Keratinocyte (primary cell): Measurements from ENCODE around the gene RBM47. TPM values are rescaled to one million over a fixed set of nuclear protein-coding genes. Genes with fewer than 3 reads are reported as not detected.
"Not testable (repeated sequence)": the region's sequence is repeated elsewhere in the genome, so short reads cannot be mapped to it uniquely, and the experiment has no call there.

ENCODE experiments used
- DNase-seq: peaks from one replicate; pipeline ENCODE4 v3.0.0-alpha.2; 2011; ENCODE audit warnings: low read depth, missing footprints, low spot score
- FAIRE-seq: peaks from 2 replicates; lab custom pipeline; 2011; peaks lifted over from hg19 to GRCh38; lab: Jason Lieb, UNC
- H2AFZ ChIP-seq: 2 replicates; pipeline ENCODE4 v1.6.0; 2012; ENCODE audit warnings: low read length, control low read depth, inconsistent platforms; ENCODE audit not compliant: control insufficient read depth
- H3K27ac ChIP-seq: 2 replicates; pipeline ENCODE4 v1.5.1; 2011; ENCODE audit warnings: low read length; ENCODE audit not compliant: control insufficient read depth, insufficient read depth
- H3K27me3 ChIP-seq: 3 replicates; pipeline ENCODE4 v1.6.0; 2011; ENCODE audit warnings: low read length; ENCODE audit not compliant: control insufficient read depth, insufficient read depth; ENCODE audit errors: extremely low read depth
- H3K36me3 ChIP-seq, 2 experiments: 2 replicates in 1 of 2; 3 replicates in 1 of 2; pipeline ENCODE4 v1.5.1; 2011; ENCODE audit warnings: low read length in 2 of 2, mild to moderate bottlenecking in 1 of 2; ENCODE audit not compliant: control insufficient read depth in 2 of 2, insufficient read depth in 2 of 2; ENCODE audit errors: extremely low read depth in 1 of 2
- H3K4me1 ChIP-seq: 3 replicates; pipeline ENCODE4 v1.5.1; 2011; ENCODE audit warnings: low read length; ENCODE audit not compliant: control insufficient read depth, insufficient read depth; ENCODE audit errors: extremely low read depth
- H3K4me2 ChIP-seq: 3 replicates; pipeline ENCODE4 v1.6.0; 2011; ENCODE audit warnings: low read depth, low read length; ENCODE audit not compliant: control insufficient read depth, insufficient read depth; ENCODE audit errors: extremely low read depth
- H3K4me3 ChIP-seq, 3 experiments: fragments of 200-600 bp in 1 of 3; sonication (generic) in 1 of 3; 2 replicates in 2 of 3; 3 replicates in 1 of 3; pipeline ENCODE4 v1.5.1; 2011 to 2016; ENCODE audit warnings: low read length in 3 of 3, mild to moderate bottlenecking in 3 of 3, control low read depth in 2 of 3, inconsistent platforms in 1 of 3, low read depth in 1 of 3, mixed read lengths in 1 of 3, mixed run types in 1 of 3, moderate library complexity in 1 of 3; ENCODE audit not compliant: control insufficient read depth in 2 of 3, insufficient read depth in 2 of 3; ENCODE audit errors: extremely low read depth in 1 of 3
- H3K79me2 ChIP-seq: 2 replicates; pipeline ENCODE4 v1.6.0; 2012; ENCODE audit warnings: low read length; ENCODE audit not compliant: control insufficient read depth, insufficient read depth
- H3K9ac ChIP-seq: 3 replicates; pipeline ENCODE4 v1.6.0; 2011; ENCODE audit warnings: low read length; ENCODE audit not compliant: control insufficient read depth, insufficient read depth; ENCODE audit errors: extremely low read depth
- H3K9me1 ChIP-seq: 3 replicates; pipeline ENCODE4 v1.6.0; 2011; ENCODE audit warnings: low read length; ENCODE audit not compliant: control insufficient read depth, insufficient read depth; ENCODE audit errors: extremely low read depth
- H3K9me3 ChIP-seq: 2 replicates; pipeline ENCODE4 v1.5.1; 2012; ENCODE audit warnings: low read depth, low read length; ENCODE audit not compliant: control insufficient read depth
- H4K20me1 ChIP-seq: 3 replicates; pipeline ENCODE4 v1.6.0; 2011; ENCODE audit warnings: low read length; ENCODE audit not compliant: control insufficient read depth, insufficient read depth; ENCODE audit errors: extremely low read depth
- EZH2 ChIP-seq: IDR thresholded peaks from one replicate; pipeline ENCODE4 v1.6.1; 2012; ENCODE audit warnings: inconsistent platforms, mild to moderate bottlenecking, low read length, moderate library complexity
- dilution Hi-C: fragments of 300-500 bp; cut with MboI; formaldehyde crosslinking; loops from one replicate; pipeline ENCODE4 v1.7.0; 2020; ENCODE audit warnings: low sequenced_read_pairs; ENCODE audit not compliant: extremely low pct_ligation_motif_present
- polyA plus RNA-seq, 5 experiments: library from polyadenylated mRNA; depleted of rRNA in 3 of 5; stranded (reverse) in 3 of 5; stranded (forward) in 1 of 5; unstranded in 1 of 5; fragments of >200 nt; gene quantifications; 1 replicate in 1 of 5; 2 replicates in 3 of 5; 3 replicates in 1 of 5; pipeline versions ENCODE4 v1.2.1 to v1.2.3, GENCODE V29; 2011 to 2012; ENCODE audit warnings: missing spikeins in 2 of 5, low read depth in 1 of 5, low replicate concordance in 1 of 5
- TF ChIP-seq, protein P1 (sequence below), 3 experiments: IDR thresholded peaks in 1 of 3; conservative IDR thresholded peaks in 1 of 3; optimal IDR thresholded peaks in 1 of 3; 2 replicates in 2 of 3; 3 replicates in 1 of 3; pipeline versions ENCODE3 to v1.5.1; 2011; ENCODE audit warnings: low read length in 3 of 3, mild to moderate bottlenecking in 3 of 3, moderate library complexity in 2 of 3, control low read depth in 1 of 3, inconsistent platforms in 1 of 3; ENCODE audit not compliant: insufficient read depth in 2 of 3; ENCODE audit errors: extremely low read depth in 1 of 3

The RBM47 gene
- polyA plus RNA-seq, 1 donor (not counting 4 experiments of a cell fraction or from before 2014, with no cell fraction given): 6.9 TPM

DNA sequence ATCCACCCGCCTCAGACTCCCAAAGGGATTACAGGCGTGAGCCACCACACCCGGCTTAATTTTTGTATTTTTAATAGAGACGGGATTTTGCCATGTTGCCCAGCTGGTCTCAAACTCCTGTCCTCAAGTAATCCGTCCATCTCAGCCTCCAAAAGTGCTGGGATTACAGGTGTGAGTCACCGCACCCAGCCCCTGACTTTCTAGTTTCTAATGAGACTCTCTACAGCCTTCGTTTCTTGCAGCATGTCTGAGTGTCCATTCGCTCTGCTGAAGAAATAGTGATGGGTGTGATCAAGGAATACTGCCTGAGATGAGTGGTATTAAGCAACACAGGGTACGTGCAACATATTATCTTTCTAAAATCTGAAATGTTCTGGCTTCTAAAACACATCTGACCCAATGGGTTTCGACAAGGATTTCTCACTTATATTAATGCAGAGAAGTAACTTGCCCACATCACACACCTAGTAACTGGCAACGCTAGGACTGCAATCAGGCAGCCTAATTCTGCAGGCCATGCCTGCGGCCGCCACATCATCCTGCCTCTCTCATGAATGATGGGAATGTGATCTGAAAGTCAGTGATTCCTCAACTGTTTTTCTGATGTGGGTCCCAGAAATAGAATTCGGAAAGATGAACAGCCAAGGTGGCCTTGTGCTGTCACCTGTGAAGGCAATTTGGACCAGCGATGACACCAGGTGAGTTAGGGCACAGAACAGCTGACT is 74.3 kb downstream of the RBM47 start:
- H3K9me1 ChIP-seq: no peaks in the 10 kb centered on the region
- H3K9me3 ChIP-seq: no peaks in the 10 kb centered on the region
- H3K27ac ChIP-seq: no peak overlapping the region
- H3K79me2 ChIP-seq: no peaks in the 10 kb centered on the region
- no peaks in the 10 kb centered on the region for H3K36me3 ChIP-seq
- dilution Hi-C loops: no loop called here
- H3K4me1 ChIP-seq: peaks cover 9% of the 10 kb centered on the region
- DNase-seq: no peak
- H3K4me3 ChIP-seq: no peak overlapping the region
- no peaks in the 10 kb centered on the region for H3K27me3 ChIP-seq
- no peak for FAIRE-seq
- no peak overlapping the region for H3K9ac ChIP-seq
- no peaks in the 10 kb centered on the region for H4K20me1 ChIP-seq
- no peak overlapping the region for H2AFZ ChIP-seq
- H3K4me2 ChIP-seq: no peak overlapping the region
- TF ChIP-seq EZH2: no peak
- TF ChIP-seq, protein P1, sequence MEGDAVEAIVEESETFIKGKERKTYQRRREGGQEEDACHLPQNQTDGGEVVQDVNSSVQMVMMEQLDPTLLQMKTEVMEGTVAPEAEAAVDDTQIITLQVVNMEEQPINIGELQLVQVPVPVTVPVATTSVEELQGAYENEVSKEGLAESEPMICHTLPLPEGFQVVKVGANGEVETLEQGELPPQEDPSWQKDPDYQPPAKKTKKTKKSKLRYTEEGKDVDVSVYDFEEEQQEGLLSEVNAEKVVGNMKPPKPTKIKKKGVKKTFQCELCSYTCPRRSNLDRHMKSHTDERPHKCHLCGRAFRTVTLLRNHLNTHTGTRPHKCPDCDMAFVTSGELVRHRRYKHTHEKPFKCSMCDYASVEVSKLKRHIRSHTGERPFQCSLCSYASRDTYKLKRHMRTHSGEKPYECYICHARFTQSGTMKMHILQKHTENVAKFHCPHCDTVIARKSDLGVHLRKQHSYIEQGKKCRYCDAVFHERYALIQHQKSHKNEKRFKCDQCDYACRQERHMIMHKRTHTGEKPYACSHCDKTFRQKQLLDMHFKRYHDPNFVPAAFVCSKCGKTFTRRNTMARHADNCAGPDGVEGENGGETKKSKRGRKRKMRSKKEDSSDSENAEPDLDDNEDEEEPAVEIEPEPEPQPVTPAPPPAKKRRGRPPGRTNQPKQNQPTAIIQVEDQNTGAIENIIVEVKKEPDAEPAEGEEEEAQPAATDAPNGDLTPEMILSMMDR (optimal IDR thresholded peaks at IDR 0.05 in 1 of 3, IDR thresholded peaks at IDR 0.05 in 1 of 3, conservative IDR thresholded peaks at IDR 0.05 in 1 of 3; ENCODE audit: extremely low read depth in 1 of 3, insufficient read depth in 2 of 3, low read length in 3 of 3): no peak

DNA sequence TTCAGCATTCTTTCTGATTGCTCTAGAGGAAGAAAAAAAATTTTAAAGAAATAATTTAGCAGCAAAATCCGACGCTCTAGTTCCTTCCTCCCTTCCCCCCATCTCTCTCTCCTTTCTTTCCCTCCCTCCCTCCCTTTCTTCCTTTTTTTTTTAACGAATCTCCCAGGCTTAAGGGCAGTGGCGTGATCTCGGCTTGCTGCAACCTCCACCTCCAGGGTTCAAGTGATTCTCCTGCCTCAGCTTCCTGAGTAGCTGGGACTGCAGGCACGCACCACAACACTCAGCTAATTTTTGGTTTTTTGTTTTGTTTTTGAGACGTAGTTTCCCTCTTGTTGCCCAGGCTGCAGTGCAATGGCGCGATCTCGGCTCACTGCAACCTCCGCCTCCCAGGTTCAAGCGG is 75.0 kb downstream of the RBM47 start:
- H3K27ac ChIP-seq, H4K20me1 ChIP-seq, DNase-seq, H3K27me3 ChIP-seq, H3K4me2 ChIP-seq, H2AFZ ChIP-seq, H3K9me3 ChIP-seq, H3K36me3 ChIP-seq, H3K79me2 ChIP-seq, H3K9me1 ChIP-seq, H3K4me3 ChIP-seq, H3K4me1 ChIP-seq, FAIRE-seq, H3K9ac ChIP-seq, dilution Hi-C loops: not testable (repeated sequence)

DNA sequence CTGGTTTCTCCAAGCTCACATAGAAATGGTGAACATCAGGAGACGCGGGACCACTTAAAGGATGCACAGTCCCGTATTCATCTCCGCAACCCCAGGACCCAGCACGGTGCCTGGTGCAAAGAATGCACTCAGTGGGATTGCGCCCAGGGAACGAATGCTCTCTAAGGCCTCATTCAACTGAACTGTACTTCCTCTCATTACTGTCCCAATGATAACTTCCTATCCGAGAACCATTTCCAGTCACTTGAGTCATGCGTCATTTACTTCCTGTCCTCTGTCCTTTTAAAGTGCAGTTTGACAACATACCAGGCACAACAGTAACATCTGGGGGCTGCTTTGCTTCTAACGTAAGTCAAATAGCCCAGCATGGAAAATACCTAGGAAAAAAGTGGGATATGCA is 75.7 kb downstream of the RBM47 start:
- dilution Hi-C loops: no loop called here
- FAIRE-seq: no peak
- H3K9me3 ChIP-seq: no peaks in the 10 kb centered on the region

More for the DNA sequence above, 75.7 kb downstream of the RBM47 start:
- Histone ChIP-seq H3K27me3 (no peaks in the 10 kb centered on the region), H3K4me2 (no peak overlapping the region), H3K9ac (no peak overlapping the region), H2AFZ (no peak overlapping the region), H4K20me1 (no peaks in the 10 kb centered on the region), H3K27ac (no peak overlapping the region), H3K4me3 (no peak overlapping the region), H3K4me1 (peaks cover 9% of the 10 kb centered on the region), H3K79me2 (no peaks in the 10 kb centered on the region), H3K9me1 (no peaks in the 10 kb centered on the region), H3K36me3 (no peaks in the 10 kb centered on the region)
- TF ChIP-seq EZH2: no peak
- TF ChIP-seq, protein P1 (optimal IDR thresholded peaks at IDR 0.05 in 1 of 3, IDR thresholded peaks at IDR 0.05 in 1 of 3, conservative IDR thresholded peaks at IDR 0.05 in 1 of 3; ENCODE audit: extremely low read depth in 1 of 3, insufficient read depth in 2 of 3, low read length in 3 of 3): no peak
- no peak for DNase-seq
